HepG2 (cell line): ENCODE measurements around the gene SFI1. TPM values are rescaled to one million over a fixed set of nuclear protein-coding genes. Genes with fewer than 3 reads are reported as not detected.

Experiments
- ATAC-seq: fragments of 200-7000 bp; cut with Tn5 transposase; 3 replicates; pipeline ENCODE4 v1.9.1; 2020; ENCODE audit warnings: mild to moderate bottlenecking, moderate library complexity
- BruUV-seq: library from RNA; stranded (reverse); fragments of 400-500 nt; replicated peaks from 2 replicates; lab custom pipeline; 2021; lab: Mats Ljungman, UMichigan
- CTCF ChIA-PET: fragments of 300-600 bp; formaldehyde crosslinking; extraction: SDS; loops from one replicate; lab custom pipeline; 2021; ENCODE audit warnings: low total read pairs, inconsistent platforms, low intra/inter-chr PET ratio; lab: Yijun Ruan, JAX
- POLR2A ChIA-PET: fragments of 350-600 bp; sonication (Branson Sonifier 250); formaldehyde crosslinking; loops from one replicate; lab custom pipeline; 2020; ENCODE audit warnings: antibody characterized with exemption, inconsistent platforms; lab: Yijun Ruan, JAX
- DNase-seq: peaks from one replicate; pipeline ENCODE4 v3.0.0-alpha.2; 2015; ENCODE audit warnings: low spot score
- FAIRE-seq: peaks from 3 replicates; lab custom pipeline; 2011; peaks lifted over from hg19 to GRCh38; lab: Jason Lieb, UNC
- H2AFZ ChIP-seq: one replicate; pipeline ENCODE4 v1.6.1; 2011; ENCODE audit warnings: low read length, inconsistent platforms
- H3K27ac ChIP-seq: fragments of 300-600 bp; 3 replicates; pipeline ENCODE4 v1.8.0; 2011; ENCODE audit warnings: mixed run types, mild to moderate bottlenecking, mixed read lengths, low read length, inconsistent platforms; ENCODE audit not compliant: insufficient read depth; ENCODE audit errors: extremely low read length
- H3K27me3 ChIP-seq, 2 experiments: fragments of 200-600 bp in 1 of 2; 2 replicates in 1 of 2; 3 replicates in 1 of 2; pipeline versions ENCODE4 v1.6.0 to v1.8.0; 2011; ENCODE audit warnings: low read length in 2 of 2, mild to moderate bottlenecking in 2 of 2, moderate library complexity in 2 of 2, inconsistent platforms in 1 of 2; ENCODE audit not compliant: insufficient read depth in 2 of 2, control insufficient read depth in 1 of 2
- H3K36me3 ChIP-seq, 2 experiments: fragments of 200-600 bp in 1 of 2; replicated peaks in 1 of 2; 2 replicates in 1 of 2; 3 replicates in 1 of 2; pipeline versions ENCODE4 v1.5.1 to v1.8.0; 2011; ENCODE audit warnings: low read length in 2 of 2, inconsistent platforms in 1 of 2; ENCODE audit not compliant: insufficient read depth in 2 of 2, control insufficient read depth in 1 of 2
- H3K4me1 ChIP-seq: 2 replicates; pipeline ENCODE4 v1.5.1; 2012; ENCODE audit warnings: low read length, inconsistent platforms; ENCODE audit not compliant: insufficient read depth
- H3K4me2 ChIP-seq: 2 replicates; pipeline ENCODE4 v1.6.0; 2011; ENCODE audit warnings: low read depth, low read length, inconsistent platforms
- H3K4me3 ChIP-seq, 3 experiments: fragments of 200-600 bp in 1 of 3; sonication (generic), shearing (Covaris generic) in 1 of 3; replicated peaks in 1 of 3; 2 replicates each; pipeline ENCODE4 v1.5.1; 2011 to 2016; ENCODE audit warnings: low read length in 3 of 3, inconsistent platforms in 2 of 3, low read depth in 2 of 3, mild to moderate bottlenecking in 2 of 3, control low read depth in 1 of 3, mixed read lengths in 1 of 3; ENCODE audit not compliant: insufficient read depth in 1 of 3
- H3K79me2 ChIP-seq: one replicate; pipeline ENCODE4 v1.6.1; 2011; ENCODE audit warnings: low read length, inconsistent platforms; ENCODE audit not compliant: insufficient read depth
- H3K9ac ChIP-seq: 2 replicates; pipeline ENCODE4 v1.6.0; 2011; ENCODE audit warnings: mild to moderate bottlenecking, low read depth, low read length, inconsistent platforms; ENCODE audit not compliant: insufficient read depth
- H3K9me3 ChIP-seq: 2 replicates; pipeline ENCODE4 v1.5.1; 2012; ENCODE audit warnings: mild to moderate bottlenecking, low read length
- H4K20me1 ChIP-seq: 2 replicates; pipeline ENCODE4 v1.6.0; 2011; ENCODE audit warnings: inconsistent platforms, mild to moderate bottlenecking, low read length, moderate library complexity; ENCODE audit not compliant: insufficient read depth
- AGO1 ChIP-seq: fragments of 200-400 bp; formaldehyde crosslinking; IDR thresholded peaks from 2 replicates; pipeline ENCODE4 v1.6.1; 2017; ENCODE audit warnings: mild to moderate bottlenecking, low read depth, low read length, moderate library complexity; ENCODE audit not compliant: poor library complexity, severe bottlenecking
- AGO2 ChIP-seq: fragments of 200-400 bp; formaldehyde crosslinking; optimal IDR thresholded peaks from 2 replicates; pipeline ENCODE3; 2017; ENCODE audit warnings: mild to moderate bottlenecking, low read depth, low read length, moderate library complexity
- CHD4 ChIP-seq: fragments of 200-600 bp; sonication (generic); IDR thresholded peaks from 2 replicates; pipeline ENCODE4 v1.7.0; 2017; ENCODE audit warnings: mild to moderate bottlenecking, low read length, borderline replicate concordance
- DPF2 ChIP-seq: sonication (generic); formaldehyde crosslinking; IDR thresholded peaks from 2 replicates; pipeline ENCODE4 v1.4.0; 2020; ENCODE audit warnings: mild to moderate bottlenecking, low read depth, missing genetic modification reagents, borderline replicate concordance
- POLR2A ChIP-seq, 2 experiments: IDR thresholded peaks; 2 replicates each; pipeline ENCODE4 v1.6.1; 2011; ENCODE audit warnings: low read depth in 2 of 2, low read length in 2 of 2, mild to moderate bottlenecking in 1 of 2, moderate library complexity in 1 of 2; ENCODE audit not compliant: insufficient read depth in 1 of 2
- RBM22 ChIP-seq: fragments of 200-400 bp; formaldehyde crosslinking; optimal IDR thresholded peaks from 2 replicates; pipeline ENCODE3; 2017; ENCODE audit warnings: mild to moderate bottlenecking, low read length, moderate library complexity
- ZFP62 ChIP-seq: sonication (generic); formaldehyde crosslinking; IDR thresholded peaks from 2 replicates; pipeline ENCODE4 v1.4.0; 2020; ENCODE audit warnings: missing genetic modification reagents
- ZNF512B ChIP-seq: sonication (generic); formaldehyde crosslinking; IDR thresholded peaks from 2 replicates; pipeline ENCODE4 v1.5.1; 2020; ENCODE audit warnings: missing genetic modification reagents, mild to moderate bottlenecking, borderline replicate concordance
- WGBS: methylation state at CpG from one replicate; pipeline ENCODE4 v1.1.6; 2017; ENCODE audit warnings: low lambda C conversion rate; 5-methylcytosine and 5-hydroxymethylcytosine counted together
- in situ Hi-C: cut with HindIII; loops from 2 replicates; pipeline ENCODE4 v1.10.0; 2017; ENCODE audit warnings: low pct_unique_long_range_greater_than_20kb; ENCODE audit not compliant: extremely low pct_ligation_motif_present
- intact Hi-C: fragments of 100-400 bp; cut with micrococcal nuclease; formaldehyde crosslinking; loops from one replicate; pipeline ENCODE4 v1.10.0; 2022; ENCODE audit not compliant: unreplicated experiment
- polyA plus RNA-seq, 8 experiments: library from polyadenylated mRNA; depleted of rRNA in 3 of 8; stranded (reverse) in 7 of 8; unstranded in 1 of 8; fragments of >200 nt; fragmentation: Illumina TruSeq in 4 of 8; extraction: Trizol in 4 of 8; gene quantifications; 2 replicates each; pipeline versions ENCODE4 v1.2.1 to v1.2.3, GENCODE V29; 2011 to 2016; ENCODE audit warnings: low read depth in 4 of 8, missing spikeins in 1 of 8, mixed read lengths in 1 of 8; ENCODE audit not compliant: insufficient read depth in 1 of 8
- total RNA-seq, 5 experiments: library from RNA; depleted of rRNA; stranded (reverse); fragments of >200 nt; fragmentation: Illumina TruSeq; extraction: Trizol; gene quantifications; 2 replicates each; pipeline ENCODE4 v1.2.3, GENCODE V29; 2016; ENCODE audit warnings: low read depth in 1 of 5

SFI1 gene
- total and polyA plus RNA-seq, 2 of the 13 experiments (the other 11 are each of a cell fraction or from before 2014, with no cell fraction given), result 20.5 to 40.1 TPM

GRCh38 chr22:31621507-31622124, 125.3 kb downstream of the SFI1 start:
- Histone ChIP-seq H3K9me3 (no peaks in the 10 kb centered on the region), H3K4me1 (peaks cover 21% of the 10 kb centered on the region), H3K79me2 (peaks cover 23% of the 10 kb centered on the region), H3K27me3 (no peaks in the 10 kb centered on the region), H3K4me3 (no peak overlapping the region), H3K36me3 (peaks cover 32 to 49% of the 10 kb centered on the region in 2 experiments), H4K20me1 (peaks cover 10% of the 10 kb centered on the region; the same call in 1 of the 2 replicates), H3K4me2 (no peak overlapping the region), H3K9ac (no peak overlapping the region), H3K27ac (no peak overlapping the region), H2AFZ (no peak overlapping the region)
- in situ Hi-C loops, result no loop called here
- 99% methylated on average over 11 of the region's 19 CpGs for WGBS
- no TSS peak for BruUV-seq
- DNase-seq (no peak), FAIRE-seq (no peak), ATAC-seq (no peak)
- intact Hi-C loops, result no loop called here
- POLR2A ChIA-PET, result interaction anchor here (1.1 kb wide), 1 partner anchor 9 kb away, joined by 3 read pairs; no protein-coding TSS in a partner anchor
- CTCF ChIA-PET, result no interaction called here
- TF ChIP-seq AGO1, result peak; percentile 33
- peak in 1 of 2 experiments; percentile 21; a peak in 1 of 4 replicates for TF ChIP-seq POLR2A (IDR thresholded peaks at IDR 0.05; ENCODE audit: insufficient read depth in 1 of 2, low read depth in 2 of 2, low read length in 2 of 2)
- no peak for TF ChIP-seq CHD4
- peak; percentile 60 for TF ChIP-seq RBM22
- TF ChIP-seq ZNF512B (CRISPR knock-in tag), result no peak
- TF ChIP-seq AGO2, result peak; percentile 88
- no peak for TF ChIP-seq DPF2 (CRISPR knock-in tag)
- TF ChIP-seq ZFP62, result no peak
